ENCODE results near the gene PVALEF.
"Not testable (repeated sequence)": the region's sequence is repeated elsewhere in the genome, so short reads cannot be mapped to it uniquely, and the experiment has no call there.

PVALEF gene

GRCh38 chr17:81150377-81151077 lies 14.8 kb upstream of the PVALEF start:
- Histone ChIP-seq H3K9ac (ENCODE audit: low read depth, low read length) (no peak overlapping the region), H3K36me3 (ENCODE audit: insufficient read depth, low read depth, low read length) (no peaks in the 10 kb centered on the region), H3K9me3 (ENCODE audit: insufficient read depth, low read depth, low read length) (no peaks in the 10 kb centered on the region), H3K4me3 (ENCODE audit: low read length) (no peak overlapping the region), H3K4me1 (ENCODE audit: insufficient read depth, low read length) (no peaks in the 10 kb centered on the region), H3K27me3 (ENCODE audit: insufficient read depth, low read length) (no peaks in the 10 kb centered on the region), H3K27ac (ENCODE audit: low read length) (no peak overlapping the region)

- H3K4me1 ChIP-seq (ENCODE audit: insufficient read depth, low read length): no peaks in the 10 kb centered on the region
- H3K9ac ChIP-seq (ENCODE audit: low read depth, low read length): no peak overlapping the region
- no peaks in the 10 kb centered on the region for H3K9me3 ChIP-seq (ENCODE audit: insufficient read depth, low read depth, low read length)
- H3K36me3 ChIP-seq (ENCODE audit: insufficient read depth, low read depth, low read length): no peaks in the 10 kb centered on the region
- no peaks in the 10 kb centered on the region for H3K27me3 ChIP-seq (ENCODE audit: insufficient read depth, low read length)
- H3K4me3 ChIP-seq (ENCODE audit: low read length): no peak overlapping the region
- H3K27ac ChIP-seq (ENCODE audit: low read length): no peak overlapping the region
These were observed 14.0 kb upstream of the PVALEF start for GRCh38 chr17:81151278-81151677.

- Histone ChIP-seq H3K4me3 (ENCODE audit: low read length) (no peak overlapping the region), H3K9me3 (ENCODE audit: insufficient read depth, low read depth, low read length) (no peaks in the 10 kb centered on the region), H3K9ac (ENCODE audit: low read depth, low read length) (no peak overlapping the region), H3K27ac (ENCODE audit: low read length) (no peak overlapping the region), H3K36me3 (ENCODE audit: insufficient read depth, low read depth, low read length) (no peaks in the 10 kb centered on the region), H3K27me3 (ENCODE audit: insufficient read depth, low read length) (no peaks in the 10 kb centered on the region), H3K4me1 (ENCODE audit: insufficient read depth, low read length) (no peaks in the 10 kb centered on the region)
These were observed 12.9 kb upstream of the PVALEF start for GRCh38 chr17:81152288-81152828.

DNA sequence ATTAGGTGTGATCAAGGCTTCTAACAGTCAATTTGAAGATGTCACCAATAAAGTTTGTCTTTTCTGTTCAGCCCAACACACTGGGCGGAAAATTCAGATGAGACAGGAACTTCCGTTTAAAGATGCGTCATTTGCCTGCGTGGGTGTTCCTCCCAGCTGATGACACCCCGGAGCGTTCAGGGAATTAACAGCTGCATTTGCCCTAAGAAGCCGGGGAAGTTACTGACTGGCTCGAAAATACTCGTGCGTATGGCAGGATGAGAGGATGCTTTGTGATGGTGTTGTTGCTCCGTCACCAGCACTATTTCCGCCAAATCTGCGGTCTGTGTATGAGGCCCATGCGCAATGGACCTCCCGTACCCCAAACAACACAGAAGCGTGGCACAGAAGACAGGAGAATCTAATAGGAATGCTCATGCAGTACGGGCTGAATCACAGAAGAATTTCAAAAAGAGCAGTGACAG lies 11.9 kb upstream of the PVALEF start:
- Histone ChIP-seq H3K27me3 (ENCODE audit: insufficient read depth, low read length) (no peaks in the 10 kb centered on the region), H3K9ac (ENCODE audit: low read depth, low read length) (no peak overlapping the region), H3K4me1 (ENCODE audit: insufficient read depth, low read length) (no peaks in the 10 kb centered on the region), H3K4me3 (ENCODE audit: low read length) (no peak overlapping the region), H3K36me3 (ENCODE audit: insufficient read depth, low read depth, low read length) (no peaks in the 10 kb centered on the region), H3K27ac (ENCODE audit: low read length) (no peak overlapping the region), H3K9me3 (ENCODE audit: insufficient read depth, low read depth, low read length) (no peaks in the 10 kb centered on the region)

GRCh38 chr17:81154016-81154415 lies 11.3 kb upstream of the PVALEF start:
- not testable (repeated sequence) for H3K27ac ChIP-seq (ENCODE audit: low read length); H3K36me3 ChIP-seq (ENCODE audit: insufficient read depth, low read depth, low read length)

DNA sequence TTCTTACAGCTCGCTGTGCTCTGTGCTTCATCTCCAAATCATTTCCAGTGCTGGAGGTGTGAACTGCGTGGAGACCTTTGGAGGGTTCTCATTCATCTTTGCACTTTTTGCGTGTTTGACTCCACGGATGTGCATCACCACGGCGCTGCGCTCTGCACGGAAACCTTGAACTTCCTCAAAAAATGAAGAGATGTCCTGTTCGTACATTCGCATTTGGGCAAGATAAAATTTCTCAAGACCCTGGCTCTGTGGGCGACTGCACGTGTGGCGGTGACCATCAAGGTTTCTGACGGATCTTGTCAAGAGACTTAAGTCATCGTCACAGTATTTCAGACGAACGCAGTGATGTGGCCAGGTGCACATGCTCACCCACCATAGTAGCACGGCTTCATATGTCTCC lies 10.3 kb upstream of the PVALEF start:
- Histone ChIP-seq H3K27ac (ENCODE audit: low read length) (no peak overlapping the region), H3K4me3 (ENCODE audit: low read length) (no peak overlapping the region), H3K9me3 (ENCODE audit: insufficient read depth, low read depth, low read length) (no peaks in the 10 kb centered on the region), H3K36me3 (ENCODE audit: insufficient read depth, low read depth, low read length) (no peaks in the 10 kb centered on the region), H3K4me1 (ENCODE audit: insufficient read depth, low read length) (no peaks in the 10 kb centered on the region), H3K27me3 (ENCODE audit: insufficient read depth, low read length) (no peaks in the 10 kb centered on the region), H3K9ac (ENCODE audit: low read depth, low read length) (no peak overlapping the region)

More at GRCh38 chr17:81154016-81154415, 11.3 kb upstream of the PVALEF start:
- not testable (repeated sequence) for H3K4me3 ChIP-seq (ENCODE audit: low read length); H3K27me3 ChIP-seq (ENCODE audit: insufficient read depth, low read length); H3K9ac ChIP-seq (ENCODE audit: low read depth, low read length); H3K9me3 ChIP-seq (ENCODE audit: insufficient read depth, low read depth, low read length); H3K4me1 ChIP-seq (ENCODE audit: insufficient read depth, low read length)

DNA sequence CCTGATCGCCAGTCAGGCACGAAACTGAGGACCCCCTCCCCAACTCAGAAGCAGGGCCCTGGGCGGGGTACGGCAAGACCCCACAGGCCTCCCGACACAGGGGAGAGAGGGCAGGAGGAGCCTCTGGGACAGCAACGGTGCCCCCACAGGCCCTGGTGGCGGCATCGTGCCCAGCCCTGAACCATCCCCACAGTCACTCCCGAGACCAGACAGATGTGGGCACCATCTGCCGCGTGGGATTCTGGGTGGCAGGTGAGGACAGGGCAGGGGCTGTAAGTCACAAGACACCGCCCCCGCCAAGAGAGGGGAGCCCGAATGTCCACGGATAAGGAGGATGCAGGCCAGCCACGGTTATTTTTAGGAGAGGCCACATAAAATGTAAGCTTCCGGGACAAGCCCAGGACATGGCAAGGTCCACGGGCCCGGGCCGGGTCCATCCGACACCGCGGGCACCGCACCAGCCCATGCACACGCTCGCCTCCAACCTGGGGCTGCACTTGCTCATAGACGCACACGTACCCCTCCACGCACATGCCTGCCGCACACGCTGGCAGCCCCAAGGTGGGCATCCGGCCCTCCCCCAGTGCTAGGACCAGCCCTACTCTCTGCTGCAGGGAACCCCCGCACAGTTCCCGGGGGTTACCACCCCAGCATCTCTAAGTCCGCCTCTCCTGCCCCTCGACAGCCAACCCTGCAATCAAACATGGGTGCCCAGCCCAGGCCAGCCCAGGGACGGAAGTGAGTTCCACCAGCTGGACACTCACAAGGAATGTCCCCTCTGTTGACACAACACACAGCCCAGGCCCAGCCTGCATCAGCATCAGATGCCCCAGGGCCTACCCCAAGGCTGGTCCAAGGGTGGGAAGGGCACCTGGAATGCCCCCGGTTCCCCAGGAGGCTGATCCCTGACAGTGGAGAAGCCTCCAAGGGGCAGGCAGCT lies 8.2 kb upstream of the PVALEF start:
- Histone ChIP-seq H3K9ac (ENCODE audit: low read depth, low read length) (no peak overlapping the region), H3K27ac (ENCODE audit: low read length) (no peak overlapping the region), H3K4me3 (ENCODE audit: low read length) (no peak overlapping the region), H3K27me3 (ENCODE audit: insufficient read depth, low read length) (no peaks in the 10 kb centered on the region), H3K4me1 (ENCODE audit: insufficient read depth, low read length) (no peaks in the 10 kb centered on the region), H3K36me3 (ENCODE audit: insufficient read depth, low read depth, low read length) (no peaks in the 10 kb centered on the region), H3K9me3 (ENCODE audit: insufficient read depth, low read depth, low read length) (no peaks in the 10 kb centered on the region)

GRCh38 chr17:81157848-81158687 lies 7.2 kb upstream of the PVALEF start:
- no peaks in the 10 kb centered on the region for H3K9me3 ChIP-seq (ENCODE audit: insufficient read depth, low read depth, low read length)
- no peaks in the 10 kb centered on the region for H3K4me1 ChIP-seq (ENCODE audit: insufficient read depth, low read length)
- H3K27ac ChIP-seq (ENCODE audit: low read length): no peak overlapping the region
- H3K36me3 ChIP-seq (ENCODE audit: insufficient read depth, low read depth, low read length): no peaks in the 10 kb centered on the region
- no peak overlapping the region for H3K9ac ChIP-seq (ENCODE audit: low read depth, low read length)
- no peak overlapping the region for H3K4me3 ChIP-seq (ENCODE audit: low read length)
- H3K27me3 ChIP-seq (ENCODE audit: insufficient read depth, low read length): no peaks in the 10 kb centered on the region

DNA sequence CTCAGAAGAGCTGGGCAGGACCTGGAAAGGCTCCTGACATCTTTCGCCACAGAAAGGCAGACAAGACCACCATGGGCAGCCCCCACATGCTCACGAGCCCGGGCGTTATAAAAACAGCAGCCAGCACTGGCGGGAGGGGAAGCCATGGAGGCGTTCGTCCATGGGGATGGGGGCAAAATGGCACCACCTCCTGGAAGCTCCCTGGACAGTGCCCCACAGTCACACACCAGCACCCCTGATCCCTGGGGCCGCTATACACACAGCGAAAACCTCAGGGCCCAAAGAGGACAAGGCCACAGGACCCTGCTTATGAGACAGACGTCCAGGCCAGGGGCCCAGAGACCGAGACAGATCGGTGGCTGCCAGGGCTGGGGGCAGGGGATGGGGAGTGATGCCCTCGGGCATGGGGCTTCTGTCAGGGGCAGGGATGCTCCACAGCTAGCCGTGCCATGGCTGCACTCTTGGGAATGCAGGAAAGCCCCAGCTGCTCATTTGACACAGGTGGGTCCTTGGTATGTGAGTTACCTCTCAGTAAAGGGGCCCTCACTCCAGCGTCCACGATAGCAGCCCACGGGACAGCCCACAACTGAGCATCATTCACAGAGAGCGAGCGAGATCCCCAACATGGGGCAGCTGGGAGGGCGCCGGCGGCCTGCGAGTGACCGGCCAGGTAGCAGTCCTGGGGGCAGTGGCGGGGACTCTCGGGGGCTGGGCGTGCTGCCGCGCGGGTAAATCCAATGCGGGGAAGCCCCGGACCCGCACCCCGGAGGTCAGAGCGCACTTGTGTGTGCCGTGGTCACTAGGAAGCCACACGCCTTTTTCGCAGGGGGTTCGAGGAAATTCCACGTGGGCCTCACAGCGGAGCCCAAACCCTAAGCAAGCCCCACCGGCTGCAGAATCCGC lies 6.4 kb upstream of the PVALEF start:
- no peaks in the 10 kb centered on the region for H3K27me3 ChIP-seq (ENCODE audit: insufficient read depth, low read length)
- H3K4me1 ChIP-seq (ENCODE audit: insufficient read depth, low read length): no peaks in the 10 kb centered on the region
- H3K4me3 ChIP-seq (ENCODE audit: low read length): no peak overlapping the region
- H3K36me3 ChIP-seq (ENCODE audit: insufficient read depth, low read depth, low read length): no peaks in the 10 kb centered on the region
- H3K27ac ChIP-seq (ENCODE audit: low read length): no peak overlapping the region
- no peaks in the 10 kb centered on the region for H3K9me3 ChIP-seq (ENCODE audit: insufficient read depth, low read depth, low read length)
- H3K9ac ChIP-seq (ENCODE audit: low read depth, low read length): no peak overlapping the region

- no peaks in the 10 kb centered on the region; the same call in 1 of the 2 replicates for H3K27me3 ChIP-seq (ENCODE audit: insufficient read depth, low read length)
- H3K36me3 ChIP-seq (ENCODE audit: insufficient read depth, low read depth, low read length): no peaks in the 10 kb centered on the region
These were observed 5.6 kb upstream of the PVALEF start for GRCh38 chr17:81159611-81160265.

More at GRCh38 chr17:81159611-81160265, 5.6 kb upstream of the PVALEF start:
- Histone ChIP-seq H3K4me3 (ENCODE audit: low read length) (no peak overlapping the region), H3K4me1 (ENCODE audit: insufficient read depth, low read length) (no peaks in the 10 kb centered on the region), H3K9ac (ENCODE audit: low read depth, low read length) (no peak overlapping the region), H3K9me3 (ENCODE audit: insufficient read depth, low read depth, low read length) (no peaks in the 10 kb centered on the region), H3K27ac (ENCODE audit: low read length) (no peak overlapping the region)
